Neutrophil (primary cell): ENCODE measurements around the gene SNRNP25.

Experiments
- H3K27ac ChIP-seq: fragments of 200-600 bp; sonication (generic); 2 replicates; pipeline ENCODE4 v1.5.1; 2016; ENCODE audit warnings: mild to moderate bottlenecking, moderate library complexity
- H3K27me3 ChIP-seq: fragments of 200-600 bp; sonication (generic); 2 replicates; pipeline ENCODE4 v1.6.0; 2016; ENCODE audit warnings: mild to moderate bottlenecking
- H3K36me3 ChIP-seq: fragments of 200-600 bp; sonication (generic); 2 replicates; pipeline ENCODE4 v1.5.1; 2017
- H3K4me1 ChIP-seq, 2 experiments: fragments of 200-600 bp in 1 of 2; sonication (generic) in 1 of 2; 1 replicate in 1 of 2; 2 replicates in 1 of 2; pipeline versions ENCODE4 v1.5.1 to v1.6.1; 2013 to 2016; ENCODE audit warnings: low read depth in 1 of 2, low read length in 1 of 2, mild to moderate bottlenecking in 1 of 2, moderate library complexity in 1 of 2; ENCODE audit not compliant: control insufficient read depth in 1 of 2, insufficient read depth in 1 of 2
- H3K4me3 ChIP-seq, 2 experiments: fragments of 200-600 bp in 1 of 2; sonication (generic) in 1 of 2; 1 replicate in 1 of 2; 2 replicates in 1 of 2; pipeline ENCODE4 v1.5.1; 2013 to 2016; ENCODE audit warnings: low read depth in 1 of 2, low read length in 1 of 2, mild to moderate bottlenecking in 1 of 2, moderate library complexity in 1 of 2
- H3K9me3 ChIP-seq: fragments of 200-600 bp; sonication (generic); 2 replicates; pipeline ENCODE4 v1.5.1; 2016
- TF ChIP-seq, protein P1 (sequence below): fragments of 200-600 bp; sonication (generic); IDR thresholded peaks from 2 replicates; pipeline ENCODE4 v1.5.1; 2016; ENCODE audit warnings: antibody characterized with exemption

SNRNP25 gene

DNA sequence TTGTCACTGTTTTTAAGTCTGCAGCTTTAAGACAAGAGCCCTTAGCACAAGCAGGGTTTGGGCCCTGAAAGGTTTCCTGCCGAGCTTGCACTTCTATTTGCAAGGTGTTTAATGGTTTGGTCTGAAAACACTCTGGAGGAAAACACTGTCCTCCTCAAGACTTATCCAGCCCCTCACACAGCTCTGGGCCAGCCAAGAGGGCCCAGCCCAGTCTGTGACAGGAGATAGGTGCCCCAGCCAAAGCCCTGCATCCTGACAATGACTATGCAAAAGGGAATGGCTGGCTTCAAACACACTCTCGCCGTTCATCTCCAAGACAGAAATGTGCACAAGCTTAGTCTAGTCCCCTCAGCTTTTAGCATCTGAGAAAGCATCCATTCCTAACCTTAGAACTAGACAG lies 51.3 kb downstream of the SNRNP25 start:
- Histone ChIP-seq H3K9me3 (no peaks in the 10 kb centered on the region), H3K36me3 (no peaks in the 10 kb centered on the region), H3K4me3 (no peak overlapping the region), H3K27ac (no peak overlapping the region), H3K4me1 (no peaks in the 10 kb centered on the region), H3K27me3 (no peaks in the 10 kb centered on the region)
- TF ChIP-seq, protein P1, sequence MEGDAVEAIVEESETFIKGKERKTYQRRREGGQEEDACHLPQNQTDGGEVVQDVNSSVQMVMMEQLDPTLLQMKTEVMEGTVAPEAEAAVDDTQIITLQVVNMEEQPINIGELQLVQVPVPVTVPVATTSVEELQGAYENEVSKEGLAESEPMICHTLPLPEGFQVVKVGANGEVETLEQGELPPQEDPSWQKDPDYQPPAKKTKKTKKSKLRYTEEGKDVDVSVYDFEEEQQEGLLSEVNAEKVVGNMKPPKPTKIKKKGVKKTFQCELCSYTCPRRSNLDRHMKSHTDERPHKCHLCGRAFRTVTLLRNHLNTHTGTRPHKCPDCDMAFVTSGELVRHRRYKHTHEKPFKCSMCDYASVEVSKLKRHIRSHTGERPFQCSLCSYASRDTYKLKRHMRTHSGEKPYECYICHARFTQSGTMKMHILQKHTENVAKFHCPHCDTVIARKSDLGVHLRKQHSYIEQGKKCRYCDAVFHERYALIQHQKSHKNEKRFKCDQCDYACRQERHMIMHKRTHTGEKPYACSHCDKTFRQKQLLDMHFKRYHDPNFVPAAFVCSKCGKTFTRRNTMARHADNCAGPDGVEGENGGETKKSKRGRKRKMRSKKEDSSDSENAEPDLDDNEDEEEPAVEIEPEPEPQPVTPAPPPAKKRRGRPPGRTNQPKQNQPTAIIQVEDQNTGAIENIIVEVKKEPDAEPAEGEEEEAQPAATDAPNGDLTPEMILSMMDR: no peak

DNA sequence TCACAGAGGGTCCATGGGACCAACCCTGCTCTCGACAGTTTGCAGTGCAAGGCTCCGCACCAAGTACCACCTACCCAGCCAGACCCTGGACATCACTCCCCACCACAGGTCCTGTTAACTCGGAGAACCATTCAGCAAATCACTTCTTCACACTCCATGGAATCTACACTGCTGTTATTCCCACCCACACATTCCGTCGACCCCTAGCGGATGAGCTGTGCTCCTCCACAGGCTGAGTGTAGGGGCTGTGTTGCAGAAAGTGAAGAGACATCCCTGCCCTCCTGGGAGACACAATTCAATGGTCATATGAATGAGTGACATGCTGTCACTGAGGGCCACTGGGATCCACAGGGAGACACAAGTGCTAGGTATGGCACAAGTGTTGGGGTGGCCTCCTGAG lies 51.9 kb downstream of the SNRNP25 start:
- H3K27ac ChIP-seq: no peak overlapping the region
- TF ChIP-seq, protein P1: no peak

DNA sequence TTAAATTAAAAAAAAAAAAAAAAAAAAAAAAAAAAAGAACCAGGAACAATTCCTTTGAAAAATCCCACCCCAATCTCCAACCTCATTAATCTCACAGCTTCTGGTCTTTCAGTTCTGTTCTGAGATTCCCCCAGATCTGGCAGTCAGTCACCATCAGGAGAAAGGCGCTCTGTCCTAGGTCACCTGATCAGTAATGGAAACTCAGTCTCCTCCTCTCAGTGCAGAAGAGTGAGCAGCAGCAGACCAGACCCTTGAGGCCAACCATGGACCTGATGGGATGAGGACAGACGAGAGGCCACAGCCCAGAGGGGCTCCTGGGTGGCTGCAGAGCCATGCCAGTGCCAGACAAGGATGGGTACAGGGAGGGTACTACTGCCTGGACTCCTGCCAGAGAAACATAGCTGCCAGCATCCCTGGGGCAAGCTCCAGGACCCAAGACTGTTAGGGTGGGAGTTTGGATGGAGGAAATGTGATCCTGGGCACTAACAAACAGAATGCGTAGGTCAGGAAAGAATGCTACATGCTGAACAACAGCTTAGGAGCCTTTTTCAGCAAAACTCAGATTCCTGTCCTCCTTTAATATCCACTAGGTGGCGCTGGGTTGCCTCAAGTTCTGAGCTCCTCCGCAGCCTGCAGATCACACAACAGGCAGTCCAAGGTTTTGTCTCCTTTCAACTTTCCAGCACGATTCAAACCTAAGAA lies 53.1 kb downstream of the SNRNP25 start:
- Histone ChIP-seq H3K9me3 (no peaks in the 10 kb centered on the region), H3K27me3 (no peaks in the 10 kb centered on the region), H3K4me3 (no peak overlapping the region), H3K27ac (no peak overlapping the region), H3K36me3 (no peaks in the 10 kb centered on the region), H3K4me1 (no peaks in the 10 kb centered on the region)
- TF ChIP-seq, protein P1: peak; percentile 55

More for the DNA sequence above, 51.9 kb downstream of the SNRNP25 start:
- Histone ChIP-seq H3K4me1 (no peaks in the 10 kb centered on the region), H3K36me3 (no peaks in the 10 kb centered on the region), H3K27me3 (no peaks in the 10 kb centered on the region), H3K9me3 (no peaks in the 10 kb centered on the region), H3K4me3 (no peak overlapping the region)
